HL-60 (cell line): ENCODE measurements around the gene DCTN5.

ENCODE experiments used
- DNase-seq, 2 experiments: peaks; one replicate each; pipeline ENCODE4 v3.0.0-alpha.2; 2010 to 2020; ENCODE audit warnings: low read depth in 1 of 2, low spot score in 1 of 2
- H3K27ac ChIP-seq: fragments of 250-450 bp; sonication (Bioruptor Pico); replicated peaks from 2 replicates; pipeline ENCODE4 v1.5.1; 2020; ENCODE audit warnings: mild to moderate bottlenecking, moderate library complexity
- H3K27me3 ChIP-seq: fragments of 250-450 bp; sonication (Bioruptor Pico); 2 replicates; pipeline ENCODE4 v1.5.1; 2021; ENCODE audit warnings: mild to moderate bottlenecking, moderate library complexity; ENCODE audit not compliant: insufficient read depth, poor library complexity, severe bottlenecking
- H3K4me3 ChIP-seq: replicated peaks from 2 replicates; pipeline ENCODE4 v1.5.1; 2011; ENCODE audit warnings: mild to moderate bottlenecking, control low read depth, low read length; ENCODE audit not compliant: insufficient read depth
- CTCF ChIP-seq: IDR thresholded peaks from one replicate; pipeline ENCODE4 v1.5.1; 2011; ENCODE audit warnings: low read length, control low read depth, inconsistent platforms; ENCODE audit not compliant: insufficient read depth
- GABPA ChIP-seq: IDR thresholded peaks from 2 replicates; pipeline ENCODE4 v1.6.1; 2012; ENCODE audit warnings: low read depth
- POLR2AphosphoS5 ChIP-seq: IDR thresholded peaks from 2 replicates; pipeline ENCODE4 v1.6.1; 2012; ENCODE audit warnings: low read depth
- REST ChIP-seq: IDR thresholded peaks from 2 replicates; pipeline ENCODE4 v1.6.1; 2012; ENCODE audit warnings: low read depth; ENCODE audit not compliant: insufficient replicate concordance
- SPI1 ChIP-seq: IDR thresholded peaks from 2 replicates; pipeline ENCODE4 v1.6.1; 2012; ENCODE audit warnings: low read depth, mild to moderate bottlenecking, borderline replicate concordance
- long read RNA-seq: library from polyadenylated mRNA; unstranded; transcript quantifications from one replicate; pipeline ENCODE4 v2.0.0, GENCODE V29; 2020

Gene DCTN5
- long read RNA-seq, full-length matches to known transcripts: 391 of 415 reads
- long read RNA-seq, partial matches to known transcripts: 2 of 415 reads
- long read RNA-seq, other reads (novel, unspliced or antisense): 22 of 415 reads

- H3K27ac ChIP-seq: peak within 1 kb of the TSS; percentile 89
- DNase-seq: peak; percentile 87 to 96
- TF ChIP-seq CTCF: no peak
- peak; percentile 71 for TF ChIP-seq POLR2AphosphoS5
- peak; percentile 54 for TF ChIP-seq REST
- peak; percentile 94 for TF ChIP-seq GABPA
- peak; percentile 79; the same call in 1 of the 2 replicates for TF ChIP-seq SPI1
- peak within 1 kb of the TSS; percentile 98 for H3K4me3 ChIP-seq
- H3K27me3 ChIP-seq: no peaks in the 10 kb centered on the region
These were observed at the start of gene DCTN5, which contains the start of gene PALB2 for GRCh38 chr16:23640931-23641765. Gene DCTN5, plus strand, starts transcription at chr16:23641466. Its CDS starts 77 bp downstream, at chr16:23641543. Gene PALB2, minus strand, starts transcription at chr16:23641310. Its CDS starts 153 bp downstream, at chr16:23641157.

- no peak for TF ChIP-seq GABPA
- no peak for TF ChIP-seq CTCF
- TF ChIP-seq SPI1: no peak
- TF ChIP-seq REST: no peak
- TF ChIP-seq POLR2AphosphoS5: no peak
These were observed 47.1 kb upstream of the DCTN5 start for GRCh38 chr16:23594186-23594585.

GRCh38 chr16:23595246-23595950, 45.9 kb upstream of the DCTN5 start:
- Histone ChIP-seq H3K4me3 (peak overlapping the region; percentile 98), H3K27me3 (no peaks in the 10 kb centered on the region), H3K27ac (peak overlapping the region; percentile 80)
- no peak for TF ChIP-seq POLR2AphosphoS5
- no peak for TF ChIP-seq GABPA
- TF ChIP-seq REST: no peak
- no peak for TF ChIP-seq SPI1
- TF ChIP-seq CTCF: no peak
- DNase-seq: no peak

More at GRCh38 chr16:23594186-23594585, 47.1 kb upstream of the DCTN5 start:
- no peak for DNase-seq
- H3K27ac ChIP-seq: no peak overlapping the region
- no peak overlapping the region for H3K4me3 ChIP-seq
- no peaks in the 10 kb centered on the region for H3K27me3 ChIP-seq
